Stomach (tissue), 9 donors: ENCODE measurements around the gene SOCS1. TPM values are rescaled to one million over a fixed set of nuclear protein-coding genes. Genes with fewer than 3 reads are reported as not detected.
A peak's percentile ranks its signal among the peaks of the same experiment; 100 is the strongest.

Source experiments
- DNase-seq, 2 donors: peaks; one replicate each; pipeline versions ENCODE4 v3.0.0 to v3.0.0-alpha.2; 2013 to 2019
- H3K27ac ChIP-seq, 5 donors: fragments of 200-600 bp in 4 of 5; sonication (generic) in 4 of 5; one replicate each; pipeline ENCODE4 v1.5.1; 2013 to 2019; ENCODE audit warnings: mild to moderate bottlenecking in 1 of 5, moderate library complexity in 1 of 5
- H3K27me3 ChIP-seq, 3 donors: fragments of 200-600 bp; sonication (generic); one replicate each; pipeline ENCODE4 v1.5.1; 2017 to 2019; ENCODE audit warnings: mixed run types in 1 of 3
- H3K36me3 ChIP-seq, 4 donors: fragments of 200-600 bp; sonication (generic); 1 replicate in 3 of 4; 2 replicates in 1 of 4; pipeline ENCODE4 v1.5.1; 2016 to 2019
- H3K4me1 ChIP-seq, 4 donors: fragments of 200-600 bp; sonication (generic); one replicate each; pipeline ENCODE4 v1.5.1; 2016 to 2019
- H3K4me3 ChIP-seq, 4 donors: fragments of 200-600 bp; sonication (generic) in 3 of 4; one replicate each; pipeline ENCODE4 v1.5.1; 2016 to 2019; ENCODE audit warnings: mild to moderate bottlenecking in 1 of 4
- H3K9me3 ChIP-seq, 4 donors: fragments of 200-600 bp; sonication (generic); one replicate each; pipeline ENCODE4 v1.5.1; 2016 to 2019
- EP300 ChIP-seq: sonication (generic); formaldehyde crosslinking; IDR thresholded peaks from one replicate; pipeline ENCODE4 v1.6.1; 2017; ENCODE audit warnings: antibody characterized with exemption
- POLR2A ChIP-seq, 4 donors: fragments of 450-650 bp; IDR thresholded peaks; one replicate each; pipeline ENCODE4 v1.6.1; 2016; ENCODE audit warnings: antibody characterized with exemption in 4 of 4, control low read depth in 2 of 4, mild to moderate bottlenecking in 1 of 4, moderate library complexity in 1 of 4
- POLR2AphosphoS5 ChIP-seq, 3 donors: sonication (generic); formaldehyde crosslinking; IDR thresholded peaks; one replicate each; pipeline ENCODE4 v1.6.1; 2016; ENCODE audit warnings: antibody characterized with exemption in 3 of 3
- WGBS, 5 donors: extraction: QIAGEN DNeasy Blood & Tissue Kit in 3 of 5; methylation state at CpG; one replicate each; pipeline versions ENCODE4 v1.1.5 to v1.1.7; 2013 to 2018; 5-methylcytosine and 5-hydroxymethylcytosine counted together
- intact Hi-C: fragments of 100-400 bp; cut with DNase I; formaldehyde crosslinking; loops from one replicate; pipeline ENCODE4 v1.15.1; 2023; ENCODE audit warnings: low total_unique reads
- polyA plus RNA-seq, 3 donors: library from polyadenylated mRNA; stranded (reverse); fragments of 200-250 nt; gene quantifications; one replicate each; pipeline ENCODE4 v1.2.3, GENCODE V29; 2013
- total RNA-seq, 5 donors: library from RNA; depleted of rRNA; stranded (reverse); fragments of >200 nt; gene quantifications; one replicate each; pipeline versions ENCODE4 v1.1.0 to v1.2.3, GENCODE V29; 2014 to 2016
- TF ChIP-seq, protein P1 (sequence below), 7 experiments: fragments of 450-650 bp in 4 of 7; fragments of 200-600 bp in 3 of 7; sonication (generic) in 3 of 7; IDR thresholded peaks; one replicate each; pipeline ENCODE4 v1.5.1; 2016 to 2019; ENCODE audit warnings: antibody characterized with exemption in 7 of 7, control low read depth in 2 of 7, mild to moderate bottlenecking in 1 of 7
- donor health status: healthy with polysubstance abuse.
- donor health status: Bipolar disorder and iron deficiency.
- donor health status: healthy.

The SOCS1 gene
- total and polyA plus RNA-seq, 8 donors, result 4.2 to 45.5 (median 11.5) TPM

DNA sequence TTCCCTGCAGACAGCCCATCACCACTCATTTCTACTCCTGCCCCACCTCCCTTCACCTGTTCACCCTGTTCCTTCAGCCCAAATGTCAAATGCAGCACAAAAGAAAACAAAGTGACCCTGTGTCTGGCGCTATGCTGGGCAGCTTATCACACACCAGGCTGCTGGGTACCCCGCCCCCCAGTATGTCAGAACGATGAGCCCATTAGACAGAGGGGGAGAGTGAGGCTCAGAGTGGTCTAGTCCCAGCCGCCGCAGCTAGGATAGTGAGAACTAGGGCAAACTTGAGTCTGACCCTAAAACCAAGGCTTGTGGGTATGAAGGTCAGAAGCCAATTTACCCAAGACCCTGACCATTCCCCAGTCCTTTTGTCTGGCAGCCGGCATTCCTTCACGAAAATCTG, 9.1 kb upstream of the SOCS1 start:
- no peaks in the 10 kb centered on the region for H3K27me3 ChIP-seq
- TF ChIP-seq EP300, result no peak
- no peak for TF ChIP-seq POLR2AphosphoS5 (IDR thresholded peaks at IDR 0.05)
- TF ChIP-seq POLR2A (IDR thresholded peaks at IDR 0.05), result no peak
- peak in 1 of 2 donors; percentile 30 for DNase-seq
- H3K9me3 ChIP-seq, result no peaks in the 10 kb centered on the region
- intact Hi-C loops, result no loop called here
- H3K4me3 ChIP-seq, result no peak overlapping the region
- H3K4me1 ChIP-seq, result peaks cover 6 to 28% (median 10%) of the 10 kb centered on the region in 4 donors
- H3K27ac ChIP-seq, result peak overlapping the region in 3 of 5 donors; percentile 20 to 65 (median 40)
- 45 to 67% (median 57%) methylated on average over 7 of the region's 7 CpGs for WGBS, 5 donors
- no peaks in the 10 kb centered on the region for H3K36me3 ChIP-seq

DNA sequence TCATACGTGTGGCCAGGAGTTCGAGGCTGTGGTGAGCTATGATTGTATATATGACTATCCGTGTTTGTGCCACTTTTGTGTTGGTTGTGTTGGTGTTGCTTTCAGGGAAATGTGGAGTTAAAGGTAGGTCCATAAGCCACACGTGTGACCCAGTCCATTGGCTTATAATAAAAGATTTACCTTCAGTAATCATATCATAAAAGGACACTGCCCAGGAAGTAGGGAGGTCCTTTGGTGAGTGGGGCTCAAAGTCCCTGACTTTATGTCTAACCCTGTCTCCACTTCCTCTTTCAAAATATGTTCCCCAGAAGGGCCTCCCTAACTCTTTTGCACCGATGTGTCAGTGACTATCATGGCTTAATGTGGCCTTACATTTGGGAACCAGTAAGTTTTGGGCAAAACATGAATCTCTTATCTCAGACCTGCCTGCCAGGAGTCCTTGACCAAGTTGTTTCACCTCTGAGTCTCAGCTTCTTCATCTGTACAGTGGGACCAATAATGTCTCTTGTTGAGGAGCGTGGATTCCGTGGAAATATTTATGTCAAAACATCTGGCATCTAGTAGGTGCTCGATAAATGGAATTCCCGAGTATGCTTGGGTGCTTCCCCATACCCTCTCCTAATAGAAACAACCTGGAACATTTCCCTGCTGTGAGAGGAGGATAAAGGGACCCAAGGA, 8.3 kb upstream of the SOCS1 start:
- Histone ChIP-seq H3K4me3 (no peak overlapping the region), H3K9me3 (no peaks in the 10 kb centered on the region), H3K4me1 (peaks cover 8 to 31% (median 11%) of the 10 kb centered on the region in 4 donors), H3K27me3 (no peaks in the 10 kb centered on the region), H3K27ac (no peak overlapping the region), H3K36me3 (no peaks in the 10 kb centered on the region)
- DNase-seq, result no peak
- 66 to 83% (median 74%) methylated on average over 9 of the region's 9 CpGs for WGBS, 5 donors
- intact Hi-C loops, result no loop called here
- TF ChIP-seq, protein P1, sequence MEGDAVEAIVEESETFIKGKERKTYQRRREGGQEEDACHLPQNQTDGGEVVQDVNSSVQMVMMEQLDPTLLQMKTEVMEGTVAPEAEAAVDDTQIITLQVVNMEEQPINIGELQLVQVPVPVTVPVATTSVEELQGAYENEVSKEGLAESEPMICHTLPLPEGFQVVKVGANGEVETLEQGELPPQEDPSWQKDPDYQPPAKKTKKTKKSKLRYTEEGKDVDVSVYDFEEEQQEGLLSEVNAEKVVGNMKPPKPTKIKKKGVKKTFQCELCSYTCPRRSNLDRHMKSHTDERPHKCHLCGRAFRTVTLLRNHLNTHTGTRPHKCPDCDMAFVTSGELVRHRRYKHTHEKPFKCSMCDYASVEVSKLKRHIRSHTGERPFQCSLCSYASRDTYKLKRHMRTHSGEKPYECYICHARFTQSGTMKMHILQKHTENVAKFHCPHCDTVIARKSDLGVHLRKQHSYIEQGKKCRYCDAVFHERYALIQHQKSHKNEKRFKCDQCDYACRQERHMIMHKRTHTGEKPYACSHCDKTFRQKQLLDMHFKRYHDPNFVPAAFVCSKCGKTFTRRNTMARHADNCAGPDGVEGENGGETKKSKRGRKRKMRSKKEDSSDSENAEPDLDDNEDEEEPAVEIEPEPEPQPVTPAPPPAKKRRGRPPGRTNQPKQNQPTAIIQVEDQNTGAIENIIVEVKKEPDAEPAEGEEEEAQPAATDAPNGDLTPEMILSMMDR (IDR thresholded peaks at IDR 0.05), result no peak
- no peak for TF ChIP-seq POLR2AphosphoS5 (IDR thresholded peaks at IDR 0.05)
- no peak for TF ChIP-seq POLR2A (IDR thresholded peaks at IDR 0.05)
- TF ChIP-seq EP300, result no peak

DNA sequence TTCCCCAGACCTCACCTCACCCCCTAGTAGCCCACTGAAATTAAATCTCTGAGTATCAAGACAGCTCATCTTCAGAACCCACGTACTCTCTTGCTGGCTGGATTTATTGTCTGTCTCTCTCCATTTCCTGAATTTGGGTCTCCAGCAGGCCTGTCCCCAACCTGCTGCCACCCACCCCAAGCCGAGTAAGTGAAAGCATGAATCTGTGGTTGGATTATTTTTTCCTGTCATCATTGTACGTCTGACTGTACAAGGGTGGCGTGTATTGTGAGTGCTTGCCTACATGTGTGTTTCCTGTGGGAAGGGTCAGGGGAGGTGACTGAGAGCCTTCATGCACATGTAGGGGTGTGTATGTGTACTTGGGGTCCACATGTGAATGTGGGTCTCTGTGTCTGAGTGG, 7.7 kb upstream of the SOCS1 start:
- no peaks in the 10 kb centered on the region for H3K36me3 ChIP-seq
- H3K9me3 ChIP-seq, result no peaks in the 10 kb centered on the region
- no peak overlapping the region for H3K4me3 ChIP-seq
- peaks cover 9 to 37% (median 16%) of the 10 kb centered on the region in 4 donors for H3K4me1 ChIP-seq
- DNase-seq, result peak in 1 of 2 donors; percentile 39
- WGBS, 5 donors, result 54 to 71% (median 57%) methylated on average over 4 of the region's 4 CpGs
- intact Hi-C loops, result no loop called here
- no peak overlapping the region for H3K27ac ChIP-seq
- TF ChIP-seq EP300, result no peak
- no peak for TF ChIP-seq POLR2AphosphoS5 (IDR thresholded peaks at IDR 0.05)
- TF ChIP-seq, protein P1 (IDR thresholded peaks at IDR 0.05), result no peak
- no peak for TF ChIP-seq POLR2A (IDR thresholded peaks at IDR 0.05)
- no peaks in the 10 kb centered on the region for H3K27me3 ChIP-seq

DNA sequence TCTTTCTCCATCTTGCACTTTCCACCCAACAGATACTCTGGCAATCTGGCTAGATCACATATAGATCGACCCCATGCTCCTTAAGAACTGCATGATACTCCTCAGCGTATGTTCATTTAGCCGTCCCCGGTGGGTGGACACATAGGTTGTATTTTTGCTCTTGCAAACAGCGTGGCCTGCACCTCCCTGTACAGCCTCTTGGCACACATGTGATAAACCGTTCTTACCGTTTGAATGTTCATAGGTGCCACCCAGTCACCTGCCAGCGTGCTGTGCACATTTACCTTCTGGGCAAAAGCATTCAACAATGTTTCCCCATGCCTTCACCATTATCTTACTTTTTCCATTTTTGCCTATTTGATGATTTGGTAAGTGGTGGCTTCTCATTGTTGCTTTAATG, 6.9 kb upstream of the SOCS1 start:
- DNase-seq, result peak in 1 of 2 donors; percentile 47
- Histone ChIP-seq H3K36me3 (no peaks in the 10 kb centered on the region), H3K4me3 (no peak overlapping the region), H3K4me1 (peaks cover 9 to 45% (median 19%) of the 10 kb centered on the region in 4 donors), H3K27me3 (no peaks in the 10 kb centered on the region), H3K27ac (no peak overlapping the region), H3K9me3 (no peaks in the 10 kb centered on the region)
- 33 to 67% (median 54%) methylated on average over 8 of the region's 8 CpGs for WGBS, 5 donors
- TF ChIP-seq POLR2AphosphoS5 (IDR thresholded peaks at IDR 0.05) (no peak), POLR2A (IDR thresholded peaks at IDR 0.05) (no peak), EP300 (no peak)
- TF ChIP-seq, protein P1 (IDR thresholded peaks at IDR 0.05), result no peak
- intact Hi-C loops, result no loop called here

DNA sequence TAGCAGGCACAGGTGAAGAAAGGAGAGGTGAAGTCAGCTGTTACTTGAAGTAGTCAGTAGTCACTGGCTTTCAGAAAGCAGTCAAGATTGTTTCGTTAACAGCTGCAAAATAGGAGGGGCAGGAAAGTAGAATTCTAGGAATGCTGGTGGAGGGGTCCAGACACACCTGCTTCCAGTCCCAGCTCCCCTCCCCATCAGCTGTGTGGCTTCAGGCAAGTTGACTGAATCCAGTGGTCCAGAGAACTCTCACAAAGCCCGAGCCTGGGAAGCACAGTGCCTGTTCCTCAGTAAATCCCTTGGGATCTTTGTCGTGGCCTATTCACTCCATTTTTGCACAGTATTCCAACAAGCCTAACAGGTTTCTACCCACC, 4.6 kb upstream of the SOCS1 start:
- Histone ChIP-seq H3K4me3 (no peak overlapping the region), H3K36me3 (no peaks in the 10 kb centered on the region), H3K4me1 (peaks cover 20 to 57% (median 29%) of the 10 kb centered on the region in 4 donors), H3K27me3 (no peaks in the 10 kb centered on the region), H3K27ac (no peak overlapping the region), H3K9me3 (no peaks in the 10 kb centered on the region)
- DNase-seq, result no peak
- TF ChIP-seq, protein P1 (IDR thresholded peaks at IDR 0.05), result no peak
- no peak for TF ChIP-seq POLR2A (IDR thresholded peaks at IDR 0.05)
- TF ChIP-seq POLR2AphosphoS5 (IDR thresholded peaks at IDR 0.05), result no peak
- TF ChIP-seq EP300, result no peak
- WGBS, 5 donors, result 66 to 86% (median 77%) methylated on average over 3 of the region's 3 CpGs
- intact Hi-C loops, result no loop called here
